HL-60/S4 treated with phorbol 12-myristate 13-acetate at 8.2 ng/mL for 4 days and 3 days (cell line): ENCODE data around the gene ACSBG1.

Experiments
- in situ Hi-C: fragments of 300-500 bp; cut with MboI; formaldehyde crosslinking; loops from 2 replicates; pipeline ENCODE4 v1.15.0; 2022; ENCODE audit warnings: low sequenced_read_pairs

Gene ACSBG1

GRCh38 chr15:78205337-78205736, 29.0 kb downstream of the ACSBG1 start:
- in situ Hi-C loops, result no loop called here

- in situ Hi-C loops, result no loop called here
Observed at GRCh38 chr15:78204351-78205309, 29.7 kb downstream of the ACSBG1 start.

GRCh38 chr15:78203346-78204225, 30.8 kb downstream of the ACSBG1 start:
- in situ Hi-C loops, result no loop called here

- in situ Hi-C loops, result no loop called here
Observed at GRCh38 chr15:78201281-78202190, 32.8 kb downstream of the ACSBG1 start.

- in situ Hi-C loops, result no loop called here
Observed at GRCh38 chr15:78200276-78200930, 34.0 kb downstream of the ACSBG1 start.

GRCh38 chr15:78197632-78198031, 36.7 kb downstream of the ACSBG1 start:
- in situ Hi-C loops, result no loop called here

- in situ Hi-C loops, result no loop called here
Observed at GRCh38 chr15:78195735-78196201, 38.6 kb downstream of the ACSBG1 start.

GRCh38 chr15:78194568-78194925, 39.8 kb downstream of the ACSBG1 start:
- in situ Hi-C loops, result no loop called here

- in situ Hi-C loops, result no loop called here
Observed at GRCh38 chr15:78193731-78194567, 40.4 kb downstream of the ACSBG1 start.

- in situ Hi-C loops, result no loop called here
Observed at GRCh38 chr15:78192826-78193594, 41.4 kb downstream of the ACSBG1 start.

GRCh38 chr15:78182821-78183220, 51.5 kb downstream of the ACSBG1 start:
- in situ Hi-C loops, result no loop called here

GRCh38 chr15:78182336-78182700, 52.0 kb downstream of the ACSBG1 start:
- in situ Hi-C loops, result no loop called here

GRCh38 chr15:78179906-78180305, 54.5 kb downstream of the ACSBG1 start:
- in situ Hi-C loops, result no loop called here

GRCh38 chr15:78179286-78179840, 55.0 kb downstream of the ACSBG1 start:
- in situ Hi-C loops, result no loop called here

GRCh38 chr15:78178064-78178463, 56.3 kb downstream of the ACSBG1 start:
- in situ Hi-C loops, result no loop called here

- in situ Hi-C loops, result no loop called here
Observed at GRCh38 chr15:78177447-78177873, 56.9 kb downstream of the ACSBG1 start.

- in situ Hi-C loops, result no loop called here
Observed at GRCh38 chr15:78175330-78175729, 59.0 kb downstream of the ACSBG1 start.

- in situ Hi-C loops, result no loop called here
Observed at GRCh38 chr15:78174401-78174800, 60.0 kb downstream of the ACSBG1 start.
